NCI-H446 (cell line): ENCODE data around the gene RRAS.
A peak's percentile ranks its signal among the peaks of the same experiment; 100 is the strongest.

Experiments
- DNase-seq, 2 experiments: peaks; one replicate each; lab custom pipeline; 2025; lab: John Stamatoyannopoulos, UW

RRAS gene

GRCh38 chr19:49595819-49596404 lies 44.0 kb downstream of the RRAS start:
- no peak for DNase-seq

- no peak for DNase-seq
Observed at GRCh38 chr19:49594993-49595818, 44.7 kb downstream of the RRAS start.

- DNase-seq = no peak
Observed at GRCh38 chr19:49594157-49594992, 45.6 kb downstream of the RRAS start.

GRCh38 chr19:49593233-49594113 lies 46.5 kb downstream of the RRAS start:
- DNase-seq = peak; percentile 78 to 93

- peak in 1 of 2 experiments; percentile 48 for DNase-seq
Observed at GRCh38 chr19:49592486-49593232, 47.3 kb downstream of the RRAS start.

- DNase-seq = peak; percentile 31 to 50
Observed at GRCh38 chr19:49591731-49592485, 48.0 kb downstream of the RRAS start.

GRCh38 chr19:49590971-49591730 lies 48.8 kb downstream of the RRAS start, which contains the start of gene PRR12:
Gene PRR12, plus strand, starts transcription at chr19:49591182. Its CDS starts 473 bp downstream, at chr19:49591655.
- peak; percentile 50 to 73 for DNase-seq

GRCh38 chr19:49590071-49590970 lies 49.6 kb downstream of the RRAS start:
- DNase-seq = peak; percentile 96 to 98

GRCh38 chr19:49589502-49589905 lies 50.4 kb downstream of the RRAS start:
- DNase-seq = no peak

- DNase-seq = no peak
Observed at GRCh38 chr19:49588365-49589122, 51.4 kb downstream of the RRAS start.

GRCh38 chr19:49587227-49587626 lies 52.7 kb downstream of the RRAS start:
- no peak for DNase-seq
